NT2/D1 (cell line): ENCODE results near the gene ROBO1.

Source experiments
- DNase-seq: peaks from one replicate; pipeline ENCODE4 v3.0.0-alpha.2; 2011; ENCODE audit warnings: low read depth, low spot score
- H3K27me3 ChIP-seq: 2 replicates; pipeline ENCODE4 v1.6.0; 2011; ENCODE audit warnings: mild to moderate bottlenecking; ENCODE audit not compliant: insufficient read length, insufficient read depth
- H3K36me3 ChIP-seq: 2 replicates; pipeline ENCODE4 v1.6.1; 2011; ENCODE audit warnings: mild to moderate bottlenecking, low read length, mixed read lengths; ENCODE audit not compliant: insufficient read depth, insufficient read length
- H3K4me1 ChIP-seq: 2 replicates; pipeline ENCODE4 v1.5.1; 2011; ENCODE audit not compliant: insufficient read depth, insufficient read length
- H3K4me3 ChIP-seq: 2 replicates; pipeline ENCODE4 v1.5.1; 2011; ENCODE audit warnings: low read depth; ENCODE audit not compliant: insufficient read length
- H3K9ac ChIP-seq: 2 replicates; pipeline ENCODE4 v1.6.0; 2011; ENCODE audit warnings: low read depth; ENCODE audit not compliant: insufficient read length
- H3K9me3 ChIP-seq: 2 replicates; pipeline ENCODE4 v1.5.1; 2011; ENCODE audit warnings: mild to moderate bottlenecking, low read length; ENCODE audit not compliant: insufficient read depth
- SUZ12 ChIP-seq: IDR thresholded peaks from 2 replicates; pipeline ENCODE4 v1.6.1; 2011; ENCODE audit not compliant: insufficient read length, insufficient read depth; ENCODE audit errors: extremely low read depth
- YY1 ChIP-seq: IDR thresholded peaks from 2 replicates; pipeline ENCODE4 v1.6.1; 2011; ENCODE audit not compliant: insufficient read length, insufficient read depth
- ZNF274 ChIP-seq: IDR thresholded peaks from 2 replicates; pipeline ENCODE4 v1.6.1; 2011; ENCODE audit warnings: mild to moderate bottlenecking, low read depth, low read length

Gene ROBO1

DNA sequence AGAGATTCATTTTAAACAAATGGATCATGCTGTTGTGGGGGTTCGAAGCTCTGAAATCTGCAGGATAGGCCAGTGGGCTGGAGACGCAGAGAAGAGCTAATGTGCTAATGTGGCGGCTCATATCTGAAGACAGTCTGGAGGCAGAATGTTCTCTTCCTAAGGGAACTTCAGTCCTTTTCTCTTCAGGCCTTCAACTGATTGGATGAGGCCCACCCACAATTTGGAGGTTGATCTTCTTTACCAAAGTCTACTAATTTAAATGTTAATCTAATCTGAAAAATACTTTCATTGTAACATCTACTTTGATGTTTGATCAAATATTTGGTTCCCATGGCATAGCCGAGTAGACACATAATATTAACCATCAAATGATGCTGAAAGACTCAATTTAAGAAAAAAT, 940.2 kb downstream of the ROBO1 start:
- H3K4me3 ChIP-seq: no peak overlapping the region
- TF ChIP-seq SUZ12 (no peak), YY1 (no peak), ZNF274 (no peak)
- no peak overlapping the region for H3K9ac ChIP-seq
- no peak for DNase-seq
- H3K27me3 ChIP-seq: no peaks in the 10 kb centered on the region
- H3K36me3 ChIP-seq: no peaks in the 10 kb centered on the region
- no peaks in the 10 kb centered on the region for H3K9me3 ChIP-seq
- no peaks in the 10 kb centered on the region for H3K4me1 ChIP-seq

DNA sequence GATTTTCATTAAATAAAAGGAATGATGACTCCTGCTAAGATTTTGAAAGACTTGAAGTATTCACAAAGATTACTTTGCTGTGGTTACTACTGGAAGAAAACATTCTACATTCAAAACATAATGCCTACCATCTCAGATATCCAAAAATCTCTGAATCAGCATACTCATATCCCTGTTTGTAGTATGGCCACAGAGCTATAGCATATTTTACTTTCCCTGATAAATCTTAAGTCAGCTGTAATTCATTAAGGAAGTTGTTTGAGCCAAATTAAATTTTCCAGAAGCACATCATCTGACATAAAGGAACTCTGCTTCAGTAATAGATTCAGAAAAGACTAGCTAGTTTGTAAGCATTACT, 942.0 kb downstream of the ROBO1 start:
- H3K9me3 ChIP-seq: no peaks in the 10 kb centered on the region
- DNase-seq: no peak
- no peaks in the 10 kb centered on the region for H3K27me3 ChIP-seq
- H3K9ac ChIP-seq: no peak overlapping the region
- no peak for TF ChIP-seq ZNF274
- no peak for TF ChIP-seq YY1
- TF ChIP-seq SUZ12: no peak
- H3K4me3 ChIP-seq: no peak overlapping the region
- H3K4me1 ChIP-seq: no peaks in the 10 kb centered on the region
- no peaks in the 10 kb centered on the region for H3K36me3 ChIP-seq

GRCh38 chr3:78825118-78825857, 942.5 kb downstream of the ROBO1 start:
- no peaks in the 10 kb centered on the region for H3K4me1 ChIP-seq
- no peaks in the 10 kb centered on the region for H3K9me3 ChIP-seq
- TF ChIP-seq SUZ12 (no peak), ZNF274 (no peak), YY1 (no peak)
- no peak overlapping the region for H3K9ac ChIP-seq
- H3K36me3 ChIP-seq: no peaks in the 10 kb centered on the region
- no peaks in the 10 kb centered on the region for H3K27me3 ChIP-seq
- DNase-seq: no peak
- H3K4me3 ChIP-seq: no peak overlapping the region

DNA sequence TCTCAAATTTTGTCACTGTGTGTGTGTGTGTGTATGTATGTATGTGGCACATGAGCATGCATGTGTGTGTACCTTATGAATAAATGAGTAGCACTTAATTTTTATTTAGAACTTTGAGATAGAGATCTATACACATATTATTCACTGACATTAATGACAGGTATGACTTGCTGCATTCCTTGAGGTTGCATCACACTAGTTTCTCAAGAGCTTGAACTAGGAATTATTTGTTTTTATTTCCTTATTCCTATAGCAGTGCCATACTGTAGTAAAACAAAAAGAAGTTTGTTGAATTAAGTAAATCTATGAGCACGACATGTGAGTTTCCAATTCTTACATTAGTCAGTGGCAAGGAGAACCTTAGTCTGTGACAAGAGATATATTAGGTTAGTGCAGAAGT, 943.9 kb downstream of the ROBO1 start:
- DNase-seq: no peak
- H3K4me1 ChIP-seq: no peaks in the 10 kb centered on the region
- H3K27me3 ChIP-seq: no peaks in the 10 kb centered on the region
- TF ChIP-seq ZNF274 (no peak), YY1 (no peak), SUZ12 (no peak)
- H3K9ac ChIP-seq: no peak overlapping the region
- no peaks in the 10 kb centered on the region for H3K36me3 ChIP-seq
- no peak overlapping the region for H3K4me3 ChIP-seq
- no peaks in the 10 kb centered on the region for H3K9me3 ChIP-seq

GRCh38 chr3:78823434-78823833, 944.4 kb downstream of the ROBO1 start:
- H3K36me3 ChIP-seq: no peaks in the 10 kb centered on the region
- H3K4me3 ChIP-seq: no peak overlapping the region

GRCh38 chr3:78822726-78823125, 945.1 kb downstream of the ROBO1 start:
- Histone ChIP-seq H3K9ac (no peak overlapping the region), H3K27me3 (no peaks in the 10 kb centered on the region), H3K4me3 (no peak overlapping the region), H3K36me3 (no peaks in the 10 kb centered on the region), H3K4me1 (no peaks in the 10 kb centered on the region), H3K9me3 (peaks cover 6% of the 10 kb centered on the region; the same call in 1 of the 2 replicates)
- no peak for DNase-seq
- no peak for TF ChIP-seq ZNF274
- no peak for TF ChIP-seq YY1
- no peak for TF ChIP-seq SUZ12

More at GRCh38 chr3:78823434-78823833, 944.4 kb downstream of the ROBO1 start:
- Histone ChIP-seq H3K9me3 (peaks cover 2% of the 10 kb centered on the region; the same call in 1 of the 2 replicates), H3K27me3 (no peaks in the 10 kb centered on the region), H3K9ac (no peak overlapping the region), H3K4me1 (no peaks in the 10 kb centered on the region)
- TF ChIP-seq YY1 (no peak), SUZ12 (no peak), ZNF274 (no peak)
- DNase-seq: no peak

GRCh38 chr3:78820542-78820941, 947.3 kb downstream of the ROBO1 start:
- Histone ChIP-seq H3K27me3 (no peaks in the 10 kb centered on the region), H3K9ac (no peak overlapping the region), H3K4me1 (no peaks in the 10 kb centered on the region), H3K4me3 (no peak overlapping the region), H3K9me3 (peaks cover 6% of the 10 kb centered on the region; the same call in 1 of the 2 replicates), H3K36me3 (no peaks in the 10 kb centered on the region)
- TF ChIP-seq YY1 (no peak), SUZ12 (no peak), ZNF274 (no peak)
- DNase-seq: no peak
